Lower leg skin (tissue), 3 donors: ENCODE results near the gene PLSCR3.

Experiments
- POLR2A ChIP-seq, 2 donors: fragments of 450-650 bp; IDR thresholded peaks; one replicate each; pipeline ENCODE4 v1.6.1; 2016 to 2017; ENCODE audit warnings: antibody characterized with exemption in 2 of 2, mild to moderate bottlenecking in 1 of 2, moderate library complexity in 1 of 2
- TF ChIP-seq, protein P1 (sequence below), 3 donors: fragments of 450-650 bp; IDR thresholded peaks; one replicate each; pipeline ENCODE4 v1.5.1; 2016; ENCODE audit warnings: antibody characterized with exemption in 3 of 3, mild to moderate bottlenecking in 3 of 3, moderate library complexity in 2 of 3

DNA sequence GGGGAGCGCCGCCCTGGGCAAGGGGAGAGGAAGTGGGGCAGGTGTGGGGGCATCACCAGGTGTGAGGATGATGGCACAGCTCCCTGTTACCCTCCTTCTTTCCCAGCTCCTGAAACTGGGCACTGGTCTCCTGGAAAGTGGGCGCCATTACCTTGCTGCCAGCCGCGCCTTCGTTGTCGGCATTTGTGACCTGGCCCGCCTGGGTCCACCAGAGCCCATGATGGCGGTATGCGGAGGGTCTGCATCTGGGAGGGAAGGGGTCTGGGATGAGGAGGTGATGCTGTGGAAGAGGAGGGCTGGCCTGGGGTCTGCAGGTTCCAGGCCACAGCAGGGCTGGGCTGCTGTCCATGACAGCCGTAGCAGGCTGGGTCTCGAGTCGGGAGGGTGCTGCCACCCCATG lies 52.5 kb downstream of the PLSCR3 start:
- TF ChIP-seq, protein P1, sequence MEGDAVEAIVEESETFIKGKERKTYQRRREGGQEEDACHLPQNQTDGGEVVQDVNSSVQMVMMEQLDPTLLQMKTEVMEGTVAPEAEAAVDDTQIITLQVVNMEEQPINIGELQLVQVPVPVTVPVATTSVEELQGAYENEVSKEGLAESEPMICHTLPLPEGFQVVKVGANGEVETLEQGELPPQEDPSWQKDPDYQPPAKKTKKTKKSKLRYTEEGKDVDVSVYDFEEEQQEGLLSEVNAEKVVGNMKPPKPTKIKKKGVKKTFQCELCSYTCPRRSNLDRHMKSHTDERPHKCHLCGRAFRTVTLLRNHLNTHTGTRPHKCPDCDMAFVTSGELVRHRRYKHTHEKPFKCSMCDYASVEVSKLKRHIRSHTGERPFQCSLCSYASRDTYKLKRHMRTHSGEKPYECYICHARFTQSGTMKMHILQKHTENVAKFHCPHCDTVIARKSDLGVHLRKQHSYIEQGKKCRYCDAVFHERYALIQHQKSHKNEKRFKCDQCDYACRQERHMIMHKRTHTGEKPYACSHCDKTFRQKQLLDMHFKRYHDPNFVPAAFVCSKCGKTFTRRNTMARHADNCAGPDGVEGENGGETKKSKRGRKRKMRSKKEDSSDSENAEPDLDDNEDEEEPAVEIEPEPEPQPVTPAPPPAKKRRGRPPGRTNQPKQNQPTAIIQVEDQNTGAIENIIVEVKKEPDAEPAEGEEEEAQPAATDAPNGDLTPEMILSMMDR (IDR thresholded peaks at IDR 0.05): no peak
- TF ChIP-seq POLR2A (IDR thresholded peaks at IDR 0.05): no peak
